Measurements from ENCODE around the gene SLC25A26. TPM values are rescaled to one million over a fixed set of nuclear protein-coding genes. Genes with fewer than 3 reads are reported as not detected.

The SLC25A26 gene
- total RNA-seq, 1 donor from 2014 or later = 41.2 TPM

GRCh38 chr3:66370179-66370578, 149.4 kb downstream of the SLC25A26 start:
- no peak overlapping the region for H3K4me3 ChIP-seq (ENCODE audit: low read depth, low read length)
- TF ChIP-seq, protein P1, sequence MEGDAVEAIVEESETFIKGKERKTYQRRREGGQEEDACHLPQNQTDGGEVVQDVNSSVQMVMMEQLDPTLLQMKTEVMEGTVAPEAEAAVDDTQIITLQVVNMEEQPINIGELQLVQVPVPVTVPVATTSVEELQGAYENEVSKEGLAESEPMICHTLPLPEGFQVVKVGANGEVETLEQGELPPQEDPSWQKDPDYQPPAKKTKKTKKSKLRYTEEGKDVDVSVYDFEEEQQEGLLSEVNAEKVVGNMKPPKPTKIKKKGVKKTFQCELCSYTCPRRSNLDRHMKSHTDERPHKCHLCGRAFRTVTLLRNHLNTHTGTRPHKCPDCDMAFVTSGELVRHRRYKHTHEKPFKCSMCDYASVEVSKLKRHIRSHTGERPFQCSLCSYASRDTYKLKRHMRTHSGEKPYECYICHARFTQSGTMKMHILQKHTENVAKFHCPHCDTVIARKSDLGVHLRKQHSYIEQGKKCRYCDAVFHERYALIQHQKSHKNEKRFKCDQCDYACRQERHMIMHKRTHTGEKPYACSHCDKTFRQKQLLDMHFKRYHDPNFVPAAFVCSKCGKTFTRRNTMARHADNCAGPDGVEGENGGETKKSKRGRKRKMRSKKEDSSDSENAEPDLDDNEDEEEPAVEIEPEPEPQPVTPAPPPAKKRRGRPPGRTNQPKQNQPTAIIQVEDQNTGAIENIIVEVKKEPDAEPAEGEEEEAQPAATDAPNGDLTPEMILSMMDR (IDR thresholded peaks at IDR 0.05; ENCODE audit: insufficient read depth, low read length, poor library complexity, severe bottlenecking) = no peak
- H3K27me3 ChIP-seq (ENCODE audit: control insufficient read depth, insufficient read depth, low read length) = no peaks in the 10 kb centered on the region
- no peaks in the 10 kb centered on the region for H3K36me3 ChIP-seq (ENCODE audit: control insufficient read depth, insufficient read depth, low read length)
- no peak for DNase-seq (ENCODE audit: low read depth)

GRCh38 chr3:66371432-66371831, 150.6 kb downstream of the SLC25A26 start:
- H3K4me3 ChIP-seq (ENCODE audit: low read depth, low read length) = no peak overlapping the region
- H3K36me3 ChIP-seq (ENCODE audit: control insufficient read depth, insufficient read depth, low read length) = no peaks in the 10 kb centered on the region
- DNase-seq (ENCODE audit: low read depth) = no peak
- TF ChIP-seq, protein P1 (IDR thresholded peaks at IDR 0.05; ENCODE audit: insufficient read depth, low read length, poor library complexity, severe bottlenecking) = no peak
- no peaks in the 10 kb centered on the region for H3K27me3 ChIP-seq (ENCODE audit: control insufficient read depth, insufficient read depth, low read length)

- Histone ChIP-seq H3K27me3 (ENCODE audit: control insufficient read depth, insufficient read depth, low read length) (no peaks in the 10 kb centered on the region), H3K36me3 (ENCODE audit: control insufficient read depth, insufficient read depth, low read length) (no peaks in the 10 kb centered on the region), H3K4me3 (ENCODE audit: low read depth, low read length) (no peak overlapping the region)
- no peak for DNase-seq (ENCODE audit: low read depth)
- TF ChIP-seq, protein P1 (IDR thresholded peaks at IDR 0.05; ENCODE audit: insufficient read depth, low read length, poor library complexity, severe bottlenecking) = peak; percentile 27
Observed at GRCh38 chr3:66372681-66373350, 152.0 kb downstream of the SLC25A26 start.

- TF ChIP-seq, protein P1 (IDR thresholded peaks at IDR 0.05; ENCODE audit: insufficient read depth, low read length, poor library complexity, severe bottlenecking) = no peak
- no peak overlapping the region for H3K4me3 ChIP-seq (ENCODE audit: low read depth, low read length)
- H3K27me3 ChIP-seq (ENCODE audit: control insufficient read depth, insufficient read depth, low read length) = no peaks in the 10 kb centered on the region
- H3K36me3 ChIP-seq (ENCODE audit: control insufficient read depth, insufficient read depth, low read length) = peaks cover 3% of the 10 kb centered on the region
- DNase-seq (ENCODE audit: low read depth) = no peak
Observed at GRCh38 chr3:66376568-66376967, 155.8 kb downstream of the SLC25A26 start.

DNA sequence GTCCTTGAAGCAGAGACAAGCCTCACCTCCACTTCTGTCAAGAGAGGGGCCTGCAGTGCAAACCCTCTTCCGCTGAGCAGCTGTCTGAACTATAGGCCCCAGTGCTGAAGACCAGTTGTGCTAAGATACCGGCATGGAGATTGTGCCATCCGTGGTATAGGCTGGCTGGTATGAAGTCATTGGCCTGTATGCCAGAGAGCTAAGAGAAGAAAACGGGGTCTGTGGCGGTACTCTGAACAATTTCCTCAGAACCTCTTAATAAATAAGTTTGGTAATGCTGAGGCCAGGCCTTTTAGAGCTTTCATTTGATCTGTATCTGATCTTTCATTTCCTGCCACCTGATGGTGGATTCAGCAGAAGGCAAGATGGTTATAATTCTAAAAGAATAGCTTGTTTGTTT, 157.0 kb downstream of the SLC25A26 start:
- Histone ChIP-seq H3K27me3 (ENCODE audit: control insufficient read depth, insufficient read depth, low read length) (no peaks in the 10 kb centered on the region), H3K36me3 (ENCODE audit: control insufficient read depth, insufficient read depth, low read length) (peaks cover 4% of the 10 kb centered on the region), H3K4me3 (ENCODE audit: low read depth, low read length) (no peak overlapping the region)
- no peak for DNase-seq (ENCODE audit: low read depth)
- TF ChIP-seq, protein P1 (IDR thresholded peaks at IDR 0.05; ENCODE audit: insufficient read depth, low read length, poor library complexity, severe bottlenecking) = no peak

DNA sequence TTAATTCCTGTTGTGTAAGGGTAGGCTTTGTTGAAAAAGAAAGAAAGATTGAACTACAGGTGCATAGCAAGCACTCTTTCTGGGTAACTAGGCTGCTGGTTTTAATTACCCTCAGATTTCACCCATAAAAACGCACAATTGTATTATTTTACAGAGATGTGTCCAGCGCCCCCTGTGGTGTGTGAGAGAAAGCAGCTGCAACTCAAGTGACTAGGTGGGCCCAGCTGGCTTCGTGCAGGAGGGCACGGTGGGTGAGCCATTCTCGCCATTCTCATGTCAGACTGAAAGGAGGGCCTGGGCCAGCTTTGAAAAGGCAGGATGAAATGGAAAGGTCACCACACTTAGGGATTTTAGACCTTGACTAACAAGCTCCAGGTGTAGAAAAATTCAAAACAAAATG, 157.5 kb downstream of the SLC25A26 start:
- H3K4me3 ChIP-seq (ENCODE audit: low read depth, low read length) = no peak overlapping the region
- H3K27me3 ChIP-seq (ENCODE audit: control insufficient read depth, insufficient read depth, low read length) = no peaks in the 10 kb centered on the region
- no peak for DNase-seq (ENCODE audit: low read depth)
- peaks cover 4% of the 10 kb centered on the region for H3K36me3 ChIP-seq (ENCODE audit: control insufficient read depth, insufficient read depth, low read length)
- TF ChIP-seq, protein P1 (IDR thresholded peaks at IDR 0.05; ENCODE audit: insufficient read depth, low read length, poor library complexity, severe bottlenecking) = peak; percentile 54
